HFF-Myc (cell line): ENCODE results near the gene OR2AG2.
"Not testable (repeated sequence)": the region's sequence is repeated elsewhere in the genome, so short reads cannot be mapped to it uniquely, and the experiment has no call there.

Experiments used
- DNase-seq: peaks from one replicate; pipeline ENCODE4 v3.0.0-alpha.2; 2011; ENCODE audit warnings: low read depth; ENCODE audit errors: extremely low read depth
- H3K4me3 ChIP-seq: replicated peaks from 2 replicates; pipeline ENCODE4 v1.5.1; 2011; ENCODE audit warnings: low read depth, mild to moderate bottlenecking, control low read depth, low read length
- TF ChIP-seq, protein P1 (sequence below): IDR thresholded peaks from 2 replicates; pipeline ENCODE4 v1.5.1; 2012; ENCODE audit warnings: mild to moderate bottlenecking, low read depth, low read length, control low read depth; ENCODE audit errors: missing control alignments

OR2AG2 gene, protein sequence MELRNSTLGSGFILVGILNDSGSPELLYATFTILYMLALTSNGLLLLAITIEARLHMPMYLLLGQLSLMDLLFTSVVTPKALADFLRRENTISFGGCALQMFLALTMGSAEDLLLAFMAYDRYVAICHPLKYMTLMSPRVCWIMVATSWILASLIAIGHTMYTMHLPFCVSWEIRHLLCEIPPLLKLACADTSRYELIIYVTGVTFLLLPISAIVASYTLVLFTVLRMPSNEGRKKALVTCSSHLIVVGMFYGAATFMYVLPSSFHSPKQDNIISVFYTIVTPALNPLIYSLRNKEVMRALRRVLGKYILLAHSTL

DNA sequence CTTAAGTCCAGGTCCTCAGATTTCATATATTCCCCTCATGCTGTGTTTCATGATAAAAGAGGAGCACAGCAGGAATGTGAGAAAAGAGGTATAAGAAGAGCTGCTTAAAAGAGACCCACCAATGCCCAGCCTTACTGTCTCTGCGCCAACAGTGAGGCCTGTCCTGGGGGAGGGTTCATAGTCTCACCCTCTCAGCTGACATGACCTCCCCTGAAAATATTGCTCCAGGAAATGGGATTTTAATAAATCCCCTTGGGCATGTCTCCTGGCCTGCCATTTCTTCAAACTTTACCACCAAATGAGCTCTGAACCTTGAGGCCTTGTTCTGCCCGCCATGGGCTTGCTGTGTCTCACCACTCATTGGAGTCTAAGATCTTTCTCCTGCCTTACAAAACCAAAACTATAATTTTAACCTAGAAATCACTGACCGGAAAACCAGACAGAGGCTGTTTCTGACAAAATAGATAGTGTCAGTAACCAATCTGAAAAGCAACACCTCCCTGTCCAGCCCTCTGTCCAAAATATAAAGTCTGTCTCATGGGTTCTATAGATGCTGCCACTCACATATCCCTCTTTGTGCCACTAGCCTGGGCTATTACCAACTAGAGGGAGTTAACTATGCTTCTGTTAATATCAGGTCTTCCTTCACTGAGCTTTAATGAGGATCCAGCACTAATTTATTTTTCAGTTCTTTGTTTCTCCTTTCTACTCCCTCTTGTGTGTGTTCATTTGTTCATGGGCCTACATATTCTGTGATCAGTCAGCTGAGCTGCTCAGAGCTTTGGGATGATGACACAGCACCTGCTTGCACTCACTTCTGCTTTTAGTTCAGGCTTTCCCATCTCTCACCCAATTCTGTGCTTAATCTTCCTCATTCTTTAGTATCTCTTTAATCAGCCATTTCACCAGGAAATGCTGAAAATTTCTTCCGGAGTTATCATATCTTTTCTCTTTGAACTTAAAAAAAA, at the start of gene OR2AG2:
TSS of gene OR2AG2 (minus strand) at position 51 of the 968 bp plus-strand sequence. CDS start 3,019 bp downstream, outside the sequence.
- H3K4me3 ChIP-seq: no peak within 1 kb of the TSS
- no peak for DNase-seq
- TF ChIP-seq, protein P1, sequence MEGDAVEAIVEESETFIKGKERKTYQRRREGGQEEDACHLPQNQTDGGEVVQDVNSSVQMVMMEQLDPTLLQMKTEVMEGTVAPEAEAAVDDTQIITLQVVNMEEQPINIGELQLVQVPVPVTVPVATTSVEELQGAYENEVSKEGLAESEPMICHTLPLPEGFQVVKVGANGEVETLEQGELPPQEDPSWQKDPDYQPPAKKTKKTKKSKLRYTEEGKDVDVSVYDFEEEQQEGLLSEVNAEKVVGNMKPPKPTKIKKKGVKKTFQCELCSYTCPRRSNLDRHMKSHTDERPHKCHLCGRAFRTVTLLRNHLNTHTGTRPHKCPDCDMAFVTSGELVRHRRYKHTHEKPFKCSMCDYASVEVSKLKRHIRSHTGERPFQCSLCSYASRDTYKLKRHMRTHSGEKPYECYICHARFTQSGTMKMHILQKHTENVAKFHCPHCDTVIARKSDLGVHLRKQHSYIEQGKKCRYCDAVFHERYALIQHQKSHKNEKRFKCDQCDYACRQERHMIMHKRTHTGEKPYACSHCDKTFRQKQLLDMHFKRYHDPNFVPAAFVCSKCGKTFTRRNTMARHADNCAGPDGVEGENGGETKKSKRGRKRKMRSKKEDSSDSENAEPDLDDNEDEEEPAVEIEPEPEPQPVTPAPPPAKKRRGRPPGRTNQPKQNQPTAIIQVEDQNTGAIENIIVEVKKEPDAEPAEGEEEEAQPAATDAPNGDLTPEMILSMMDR: no peak

DNA sequence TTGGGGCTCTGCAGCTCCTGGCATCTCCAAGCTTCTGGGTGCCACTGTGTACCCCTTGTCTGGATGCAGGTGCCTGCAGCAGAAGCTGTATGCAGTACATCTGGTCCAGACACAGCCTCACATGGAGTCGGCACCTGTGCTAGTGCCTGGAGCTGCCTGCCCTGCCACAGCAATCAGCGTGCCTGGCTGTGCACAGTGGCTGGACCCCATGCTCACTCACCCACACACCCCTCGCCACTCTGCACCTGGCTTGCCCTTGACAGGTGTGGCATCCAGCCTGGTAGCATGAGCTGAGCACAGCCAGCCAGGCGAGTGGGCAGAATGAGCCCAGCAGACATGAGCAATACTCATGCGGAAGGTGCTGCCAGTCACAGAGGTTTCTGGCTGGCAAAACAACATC, 47.2 kb upstream of the OR2AG2 start:
- DNase-seq: no peak
- TF ChIP-seq, protein P1: no peak

DNA sequence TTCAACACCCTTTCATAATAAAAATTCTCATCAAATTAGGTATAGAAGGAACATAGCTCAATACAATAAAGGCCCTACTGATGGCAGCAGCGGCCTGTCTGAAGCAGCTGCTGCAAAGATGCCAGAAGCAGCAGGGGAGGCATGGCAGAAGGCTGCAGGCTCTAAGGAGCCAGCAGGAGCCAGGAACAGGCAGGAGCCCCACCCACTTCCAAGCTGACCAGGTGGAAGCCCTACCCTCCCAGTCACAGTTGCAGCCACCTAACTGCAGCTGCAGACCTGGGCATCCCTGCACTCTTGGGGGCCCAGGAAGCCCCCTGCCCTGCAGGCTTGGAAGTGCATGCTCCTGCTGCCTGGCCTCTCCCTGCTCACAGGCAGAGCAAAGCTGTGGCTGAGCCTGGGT, 45.9 kb upstream of the OR2AG2 start:
- TF ChIP-seq, protein P1: no peak
- DNase-seq: no peak
- no peak overlapping the region for H3K4me3 ChIP-seq

More for the DNA sequence above, 47.2 kb upstream of the OR2AG2 start:
- no peak overlapping the region for H3K4me3 ChIP-seq

DNA sequence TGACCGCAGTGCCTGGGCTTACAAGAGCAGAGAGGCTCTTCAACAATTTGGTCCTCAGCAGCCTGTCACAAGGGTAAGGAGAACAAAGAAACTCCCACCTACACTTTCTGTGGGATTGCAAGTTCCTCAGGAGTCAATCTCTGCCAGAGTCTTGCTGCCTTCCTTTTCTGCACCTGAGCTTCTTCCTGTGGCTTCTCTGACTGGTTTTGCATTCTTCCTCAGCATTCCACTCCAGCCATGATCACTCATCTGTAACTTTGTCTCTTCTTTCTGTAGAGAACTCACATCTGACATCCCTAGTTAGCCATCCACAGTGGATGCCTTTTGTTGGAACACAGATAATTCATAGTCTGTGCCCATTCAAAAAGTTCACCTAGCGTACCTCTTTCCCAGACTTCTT, 41.9 kb upstream of the OR2AG2 start:
- DNase-seq: no peak
- TF ChIP-seq, protein P1: no peak
- no peak overlapping the region for H3K4me3 ChIP-seq

DNA sequence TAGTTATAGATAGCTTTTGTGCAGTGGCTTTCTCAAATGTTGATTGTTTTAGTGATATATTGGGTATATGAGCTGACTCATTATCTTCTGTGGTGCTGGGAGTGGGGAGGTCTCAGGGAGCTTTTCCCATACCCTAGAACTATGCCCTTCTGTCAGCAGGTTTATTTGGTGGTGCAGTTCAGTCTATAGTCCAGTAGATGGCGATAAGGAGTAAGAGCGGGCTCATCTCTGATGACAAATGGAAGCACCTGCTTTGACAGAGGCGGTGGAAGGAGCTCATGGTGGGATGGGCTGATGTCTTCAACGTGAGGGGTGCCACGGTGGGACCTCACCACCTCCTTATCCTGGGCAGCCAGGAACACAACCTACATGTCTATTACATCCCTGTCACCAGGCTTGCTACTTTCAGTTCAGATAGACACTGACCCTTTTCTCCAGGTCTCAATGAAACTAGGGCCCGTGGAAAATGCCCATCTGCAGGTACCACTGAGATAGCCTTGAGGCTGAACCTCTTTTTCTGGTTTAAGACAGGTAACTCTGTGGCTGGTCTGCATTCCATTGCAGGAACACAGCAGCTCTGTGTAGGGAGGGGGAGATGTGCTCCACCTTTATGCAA, 40.7 kb upstream of the OR2AG2 start:
- no peak for DNase-seq
- TF ChIP-seq, protein P1: peak; percentile 89

DNA sequence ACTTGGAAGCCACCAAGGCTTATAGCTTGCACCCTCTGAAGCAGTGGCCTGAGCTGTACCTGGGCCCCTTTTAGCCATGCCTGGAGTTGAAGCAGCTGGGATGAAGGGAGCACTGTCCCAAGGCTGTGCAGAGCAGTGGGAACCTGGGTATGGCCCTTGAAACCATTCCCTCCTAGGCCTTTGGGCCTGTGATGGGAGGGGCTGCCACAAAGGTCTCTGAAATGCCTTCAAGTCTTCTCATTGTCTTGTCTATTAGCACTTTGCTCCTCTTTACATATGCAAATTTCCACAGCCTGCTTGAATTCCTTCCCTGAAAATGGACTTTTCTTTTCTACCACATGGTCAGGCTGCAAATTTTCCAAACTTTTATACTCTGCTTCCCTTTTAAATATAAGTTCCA, 29.3 kb upstream of the OR2AG2 start:
- H3K4me3 ChIP-seq, DNase-seq: not testable (repeated sequence)

More for the DNA sequence above, 40.7 kb upstream of the OR2AG2 start:
- H3K4me3 ChIP-seq: no peak overlapping the region

DNA sequence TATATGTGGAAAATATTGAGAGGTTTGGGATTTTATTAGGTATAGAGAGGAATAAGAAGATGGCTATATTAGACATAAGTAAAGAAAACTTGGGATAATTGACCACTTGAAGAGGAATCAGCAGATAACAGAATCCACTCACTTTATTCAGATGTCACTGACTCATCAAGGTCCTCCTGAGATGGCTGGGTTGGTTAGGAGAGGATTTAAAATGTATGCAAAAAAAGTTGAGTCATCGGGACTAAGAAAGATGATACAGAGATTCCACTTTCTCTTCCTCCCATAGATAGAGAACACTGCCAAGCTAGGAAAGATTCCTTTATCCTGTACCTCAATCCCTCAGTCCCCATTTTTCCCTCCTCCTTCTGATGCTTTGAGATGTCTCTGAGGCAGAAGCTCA, 27.6 kb upstream of the OR2AG2 start, which contains the start of gene OR6A2:
TSS of gene OR6A2 (minus strand) at position 288 of the 400 bp plus-strand sequence. CDS start 3,981 bp downstream, outside the sequence.
- TF ChIP-seq, protein P1: no peak
- no peak within 1 kb of the TSS for H3K4me3 ChIP-seq
- DNase-seq: no peak
